Right lobe of liver (tissue), 6 donors: ENCODE measurements around the gene BAG5. TPM values are rescaled to one million over a fixed set of nuclear protein-coding genes. Genes with fewer than 3 reads are reported as not detected.
A peak's percentile ranks its signal among the peaks of the same experiment; 100 is the strongest.
"Not testable (repeated sequence)": the region's sequence is repeated elsewhere in the genome, so short reads cannot be mapped to it uniquely, and the experiment has no call there.

Experiments
- ATAC-seq, 4 donors: fragments of 200-7000 bp; cut with Tn5 transposase; one replicate each; pipeline ENCODE4 v1.9.1; 2020; ENCODE audit warnings: mild to moderate bottlenecking in 4 of 4, moderate library complexity in 4 of 4
- DNase-seq, 3 donors: peaks; one replicate each; pipeline ENCODE4 v3.0.0-alpha.2; 2020
- H3K27ac ChIP-seq, 3 donors: fragments of 200-600 bp; one replicate each; pipeline ENCODE4 v1.8.0; 2022
- H3K27me3 ChIP-seq, 2 donors: fragments of 200-600 bp; one replicate each; pipeline ENCODE4 v1.8.0; 2022
- H3K36me3 ChIP-seq, 4 donors: fragments of 200-600 bp; sonication (generic) in 1 of 4; one replicate each; pipeline versions ENCODE4 v1.5.1 to v1.8.0; 2017 to 2022; ENCODE audit warnings: control low read depth in 1 of 4
- H3K4me1 ChIP-seq, 4 donors: fragments of 200-600 bp; sonication (generic) in 1 of 4; one replicate each; pipeline versions ENCODE4 v1.5.1 to v1.8.0; 2017 to 2022; ENCODE audit warnings: control low read depth in 1 of 4
- H3K4me3 ChIP-seq, 3 donors: fragments of 200-600 bp; one replicate each; pipeline ENCODE4 v1.8.0; 2022
- H3K9me3 ChIP-seq, 4 donors: fragments of 200-600 bp; sonication (generic) in 1 of 4; one replicate each; pipeline versions ENCODE4 v1.5.1 to v1.8.0; 2017 to 2022; ENCODE audit warnings: control low read depth in 1 of 4
- POLR2A ChIP-seq: fragments of 450-650 bp; IDR thresholded peaks from one replicate; pipeline ENCODE4 v1.6.1; 2017; ENCODE audit warnings: antibody characterized with exemption, mild to moderate bottlenecking
- WGBS: methylation state at CpG from one replicate; pipeline ENCODE4 v1.1.6; 2018; ENCODE audit warnings: low coverage, low lambda C conversion rate; ENCODE audit not compliant: insufficient coverage; ENCODE audit errors: missing lambda C conversion rate; 5-methylcytosine and 5-hydroxymethylcytosine counted together
- intact Hi-C, 2 donors: fragments of 100-400 bp; cut with DNase I; formaldehyde crosslinking; loops; one replicate each; pipeline versions ENCODE4 v1.11.2 to v1.14.1; 2022
- total RNA-seq, 6 experiments: library from RNA; depleted of rRNA in 2 of 6; stranded (reverse); fragments of >200 nt in 2 of 6; fragmentation: NEBNext Ultra II Directional in 3 of 6; extraction: Animal tissue kit (Norgen Biotek cat#: 25700) in 3 of 6; gene quantifications; one replicate each; pipeline versions ENCODE4 v1.1.0 to v1.2.4, GENCODE V29; 2016 to 2023
- TF ChIP-seq, protein P1 (sequence below), 4 donors: fragments of 200-600 bp in 3 of 4; fragments of 450-650 bp in 1 of 4; IDR thresholded peaks; one replicate each; pipeline versions ENCODE4 v1.5.1 to v1.8.0; 2016 to 2022; ENCODE audit warnings: antibody characterized with exemption in 4 of 4, mild to moderate bottlenecking in 2 of 4
- donor health status: DM: no; HTN: yes; CAD: no.
- donor health status: DM: no; HTN: no; CAD: no.
- donor health status: DM: no; HTN: no; CAD: no.
- donor health status: DM: no; HTN: yes; CAD: no.
- donor health status: DM: no; HTN: yes; CAD: no.

BAG5 gene
- total RNA-seq, 6 experiments from 2014 or later, result 6.5 to 11.4 (median 10.9) TPM

DNA sequence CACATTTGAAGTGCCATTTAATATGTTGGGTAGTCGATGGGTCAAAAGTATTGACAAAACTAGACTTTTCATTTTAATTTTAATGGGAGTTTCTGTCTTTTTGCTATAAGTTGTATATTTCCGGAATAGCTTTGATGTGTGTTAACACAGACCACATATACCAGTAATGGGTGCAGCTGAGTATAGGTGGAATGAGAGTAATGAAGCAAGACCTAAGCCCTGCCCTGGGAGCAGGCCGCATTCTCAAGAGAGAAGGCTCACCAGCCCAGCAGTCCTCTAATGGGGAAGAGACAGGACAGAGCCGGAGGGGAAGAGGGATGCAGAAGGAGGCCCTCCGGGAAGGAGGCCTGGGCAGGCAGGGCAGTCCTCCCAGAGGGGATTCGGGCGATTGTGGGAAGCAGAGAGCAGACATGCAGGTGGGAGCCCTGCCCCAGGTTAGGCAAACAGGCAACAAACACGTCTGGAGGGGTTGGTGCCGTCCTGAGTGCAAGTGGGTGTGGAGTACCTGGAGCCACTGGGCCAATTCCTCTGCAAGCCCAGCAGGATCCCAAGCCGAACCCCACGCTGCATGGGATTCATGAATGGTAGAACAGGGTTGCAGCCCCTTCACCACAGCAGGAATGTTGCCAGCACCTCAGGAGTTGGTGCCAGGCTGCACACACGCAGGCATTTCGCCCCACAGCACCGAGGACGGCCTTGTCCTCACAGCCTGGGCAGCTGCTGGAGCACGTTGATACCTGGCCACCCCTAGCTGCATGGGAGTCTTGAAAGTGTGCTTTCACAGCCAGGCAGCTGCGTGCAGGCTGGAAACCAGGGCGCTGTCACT lies 47.6 kb downstream of the BAG5 start:
- intact Hi-C loops, result loop anchor here in 1 of 2 donors (5.0 kb wide), 1 partner anchor 37 kb away; no protein-coding TSS in a partner anchor
- H3K4me1 ChIP-seq, result peaks cover 0 to 5% (median 0%) of the 10 kb centered on the region in 4 donors
- ATAC-seq (no peak), DNase-seq (peak in 2 of 3 donors; percentile 39 to 42)
- 78% methylated on average over 10 of the region's 18 CpGs for WGBS
- no peak for TF ChIP-seq POLR2A
- TF ChIP-seq, protein P1, sequence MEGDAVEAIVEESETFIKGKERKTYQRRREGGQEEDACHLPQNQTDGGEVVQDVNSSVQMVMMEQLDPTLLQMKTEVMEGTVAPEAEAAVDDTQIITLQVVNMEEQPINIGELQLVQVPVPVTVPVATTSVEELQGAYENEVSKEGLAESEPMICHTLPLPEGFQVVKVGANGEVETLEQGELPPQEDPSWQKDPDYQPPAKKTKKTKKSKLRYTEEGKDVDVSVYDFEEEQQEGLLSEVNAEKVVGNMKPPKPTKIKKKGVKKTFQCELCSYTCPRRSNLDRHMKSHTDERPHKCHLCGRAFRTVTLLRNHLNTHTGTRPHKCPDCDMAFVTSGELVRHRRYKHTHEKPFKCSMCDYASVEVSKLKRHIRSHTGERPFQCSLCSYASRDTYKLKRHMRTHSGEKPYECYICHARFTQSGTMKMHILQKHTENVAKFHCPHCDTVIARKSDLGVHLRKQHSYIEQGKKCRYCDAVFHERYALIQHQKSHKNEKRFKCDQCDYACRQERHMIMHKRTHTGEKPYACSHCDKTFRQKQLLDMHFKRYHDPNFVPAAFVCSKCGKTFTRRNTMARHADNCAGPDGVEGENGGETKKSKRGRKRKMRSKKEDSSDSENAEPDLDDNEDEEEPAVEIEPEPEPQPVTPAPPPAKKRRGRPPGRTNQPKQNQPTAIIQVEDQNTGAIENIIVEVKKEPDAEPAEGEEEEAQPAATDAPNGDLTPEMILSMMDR (IDR thresholded peaks at IDR 0.05), result no peak
- no peak overlapping the region for H3K4me3 ChIP-seq
- H3K36me3 ChIP-seq, result peaks cover 0 to 3% (median 0%) of the 10 kb centered on the region in 4 donors
- H3K9me3 ChIP-seq, result no peaks in the 10 kb centered on the region
- H3K27ac ChIP-seq, result no peak overlapping the region
- no peaks in the 10 kb centered on the region for H3K27me3 ChIP-seq

DNA sequence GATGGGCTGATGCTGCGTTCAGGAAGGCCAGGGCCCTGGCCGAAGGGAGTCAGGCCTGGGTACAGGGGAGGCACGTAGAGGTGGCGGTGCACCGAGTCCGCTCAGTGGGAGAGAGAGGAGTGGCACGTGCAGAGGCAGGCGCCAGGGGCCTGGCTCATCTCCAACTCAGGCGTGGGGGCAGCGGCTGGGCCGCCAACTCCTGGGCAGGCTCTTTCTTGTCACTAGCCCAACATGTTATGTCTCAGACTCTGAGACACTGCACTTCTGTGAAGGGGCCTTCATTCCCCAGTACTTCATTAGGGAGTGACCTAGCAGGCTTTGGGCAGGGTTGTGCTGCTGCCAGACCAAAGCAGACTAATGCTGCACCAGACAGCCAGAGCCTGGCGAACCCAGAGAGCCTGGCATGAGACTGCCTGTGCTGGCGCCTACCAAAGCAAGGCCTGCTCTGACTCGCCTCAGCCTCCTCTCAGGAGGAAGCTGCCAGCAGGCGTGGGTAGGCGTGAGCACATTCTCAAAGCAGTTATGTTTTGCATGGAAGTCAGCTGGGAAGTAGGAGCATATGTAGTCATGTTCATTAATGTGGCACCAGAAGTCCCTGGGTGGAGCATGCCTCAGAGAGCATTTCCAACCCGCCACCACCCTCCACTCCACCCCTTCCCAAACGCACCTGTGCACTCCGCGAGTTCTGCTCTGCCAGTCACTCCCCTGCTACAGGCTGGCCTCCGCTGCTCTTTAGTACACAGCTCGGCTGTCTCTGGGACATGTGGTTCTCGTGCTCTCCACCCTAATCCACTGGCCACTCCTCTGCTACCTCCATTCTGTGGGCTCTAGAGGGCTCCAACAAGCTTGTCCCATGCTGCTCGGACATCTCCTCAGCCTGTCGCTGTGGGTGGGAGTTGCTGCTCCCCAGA lies 49.5 kb downstream of the BAG5 start:
- Histone ChIP-seq H3K36me3 (peaks cover 0 to 5% (median 0%) of the 10 kb centered on the region in 4 donors), H3K4me1 (peaks cover 0 to 4% (median 0%) of the 10 kb centered on the region in 4 donors), H3K9me3 (no peaks in the 10 kb centered on the region), H3K27ac (no peak overlapping the region), H3K27me3 (no peaks in the 10 kb centered on the region), H3K4me3 (no peak overlapping the region)
- TF ChIP-seq, protein P1 (IDR thresholded peaks at IDR 0.05), result no peak
- no peak for TF ChIP-seq POLR2A
- DNase-seq (peak in 1 of 3 donors; percentile 46), ATAC-seq (peak in 2 of 4 donors; percentile 13 to 23)
- intact Hi-C loops, result no loop called here
- 76% methylated on average over 3 of the region's 25 CpGs for WGBS

DNA sequence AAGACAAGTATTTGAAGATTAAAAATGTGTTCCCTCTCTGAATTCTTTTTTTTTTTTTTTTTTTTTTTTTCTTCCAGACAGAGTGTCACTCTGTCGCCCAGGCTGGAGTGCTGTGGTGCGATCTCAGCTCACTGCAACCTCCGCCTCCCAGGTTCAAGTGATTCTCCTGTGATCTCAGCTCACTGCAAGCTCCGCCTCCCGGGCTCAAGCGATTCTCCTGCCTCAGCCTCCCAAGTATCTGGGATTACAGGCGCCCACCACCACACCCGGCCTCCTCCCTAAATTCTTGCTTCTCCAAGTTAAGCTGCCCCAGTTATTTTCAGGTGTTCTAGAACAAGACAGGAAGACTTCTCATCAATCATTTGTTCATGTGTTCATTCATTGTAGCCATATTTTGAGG lies 50.3 kb downstream of the BAG5 start:
- H3K27me3 ChIP-seq, H3K36me3 ChIP-seq, H3K27ac ChIP-seq, H3K9me3 ChIP-seq, ATAC-seq, H3K4me1 ChIP-seq, intact Hi-C loops, H3K4me3 ChIP-seq: not testable (repeated sequence)
- DNase-seq, result peak in 1 of 3 donors; percentile 14
- WGBS, result 100% methylated on average over 3 of the region's 8 CpGs

DNA sequence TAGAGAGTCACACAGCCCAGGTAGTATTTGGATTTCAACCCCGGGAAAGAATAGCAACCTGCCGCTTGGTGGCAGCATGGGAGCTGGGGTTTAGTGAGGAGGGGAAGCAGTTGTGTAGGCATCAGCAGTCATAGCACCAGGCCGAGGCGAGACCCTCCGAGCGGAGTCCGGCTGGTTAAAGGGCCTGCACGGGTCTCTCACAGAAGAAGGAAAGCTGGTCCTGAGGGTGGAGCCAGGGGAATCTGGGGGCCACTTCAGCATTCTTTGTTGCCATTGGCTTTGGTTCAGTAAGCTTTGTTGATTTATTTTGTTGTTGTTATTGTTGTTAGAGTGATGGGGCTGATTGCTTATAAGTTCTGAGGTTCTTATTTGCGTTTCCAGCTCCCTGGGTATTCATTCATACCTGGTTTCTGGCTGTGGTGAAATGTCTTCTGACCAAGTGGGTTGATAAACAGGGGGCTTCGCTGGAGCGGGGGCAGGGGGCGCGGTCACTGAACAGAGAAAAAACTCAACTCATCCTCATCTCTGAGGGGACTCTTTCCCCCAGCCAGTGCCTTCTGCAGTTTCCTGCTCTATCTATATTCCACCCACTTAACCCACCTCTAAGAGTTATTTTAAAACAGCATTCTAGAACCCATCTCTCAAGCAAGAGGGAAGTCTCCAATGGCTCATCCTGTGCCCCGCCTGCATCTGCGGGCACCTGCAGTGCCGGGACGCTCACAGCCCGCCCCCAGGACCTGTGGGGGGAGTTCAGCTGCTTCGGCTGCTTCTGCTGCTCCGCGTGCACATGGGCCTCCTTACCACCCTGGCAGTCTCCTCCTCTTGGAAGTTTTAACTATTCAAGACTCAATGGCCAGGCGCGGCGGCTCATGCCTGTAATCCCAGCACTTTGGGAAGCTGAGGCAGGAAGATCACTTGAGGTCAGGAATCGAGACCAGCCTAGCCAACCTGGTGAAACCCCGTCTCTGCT lies 51.4 kb downstream of the BAG5 start:
- Histone ChIP-seq H3K4me3 (no peak overlapping the region), H3K9me3 (no peaks in the 10 kb centered on the region), H3K4me1 (peaks cover 0 to 4% (median 0%) of the 10 kb centered on the region in 4 donors), H3K27me3 (no peaks in the 10 kb centered on the region), H3K27ac (no peak overlapping the region), H3K36me3 (peaks cover 0 to 5% (median 0%) of the 10 kb centered on the region in 4 donors)
- WGBS, result 93% methylated on average over 4 of the region's 26 CpGs
- DNase-seq, result peak in 1 of 3 donors; percentile 37
- TF ChIP-seq POLR2A, result no peak
- TF ChIP-seq, protein P1 (IDR thresholded peaks at IDR 0.05), result no peak
- no peak for ATAC-seq
- intact Hi-C loops, result no loop called here
